GM19463 (cell line): ENCODE results near the gene NRCAM.

Experiments used
- ATAC-seq: cut with Tn5 transposase; IDR thresholded peaks from one replicate; pipeline ENCODE4 v1.9.1; 2021; ENCODE audit warnings: mild to moderate bottlenecking, moderate library complexity; ENCODE audit not compliant: unreplicated experiment

Gene NRCAM

GRCh38 chr7:108427766-108428165 lies 28.5 kb downstream of the NRCAM start:
- no peak for ATAC-seq

- no peak for ATAC-seq
Measured at GRCh38 chr7:108425714-108426275, 30.4 kb downstream of the NRCAM start.

GRCh38 chr7:108424013-108424412 lies 32.2 kb downstream of the NRCAM start:
- no peak for ATAC-seq

- no peak for ATAC-seq
Measured at GRCh38 chr7:108423089-108423989, 32.9 kb downstream of the NRCAM start.

GRCh38 chr7:108421720-108422331 lies 34.4 kb downstream of the NRCAM start:
- ATAC-seq = no peak

- no peak for ATAC-seq
Measured at GRCh38 chr7:108419961-108420908, 36.0 kb downstream of the NRCAM start.

GRCh38 chr7:108418946-108419345 lies 37.3 kb downstream of the NRCAM start:
- ATAC-seq = no peak

- no peak for ATAC-seq
Measured at GRCh38 chr7:108417926-108418325, 38.3 kb downstream of the NRCAM start.

GRCh38 chr7:108417144-108417543 lies 39.1 kb downstream of the NRCAM start:
- ATAC-seq = no peak

GRCh38 chr7:108415821-108416536 lies 40.3 kb downstream of the NRCAM start:
- peak; percentile 72 for ATAC-seq

GRCh38 chr7:108415084-108415483 lies 41.2 kb downstream of the NRCAM start:
- ATAC-seq = no peak

- ATAC-seq = no peak
Measured at GRCh38 chr7:108413782-108414492, 42.3 kb downstream of the NRCAM start.

- ATAC-seq = no peak
Measured at GRCh38 chr7:108413337-108413736, 42.9 kb downstream of the NRCAM start.

GRCh38 chr7:108409146-108409545 lies 47.1 kb downstream of the NRCAM start:
- no peak for ATAC-seq

- no peak for ATAC-seq
Measured at GRCh38 chr7:108408296-108408991, 47.8 kb downstream of the NRCAM start.

- no peak for ATAC-seq
Measured at GRCh38 chr7:108407676-108408075, 48.6 kb downstream of the NRCAM start.

- ATAC-seq = no peak
Measured at GRCh38 chr7:108406222-108406890, 49.9 kb downstream of the NRCAM start.
